Spinal cord (tissue), 10 donors: Measurements from ENCODE around the gene ZCCHC24. TPM values are rescaled to one million over a fixed set of nuclear protein-coding genes. Genes with fewer than 3 reads are reported as not detected.
A peak's percentile ranks its signal among the peaks of the same experiment; 100 is the strongest.

Experiments
- DNase-seq, 6 donors: peaks; one replicate each; pipeline versions ENCODE4 v3.0.0 to v3.0.0-alpha.2; 2013 to 2015; ENCODE audit warnings: low spot score in 6 of 6, low read depth in 4 of 6
- H3K27ac ChIP-seq: one replicate; pipeline ENCODE4 v1.5.1; 2013; ENCODE audit warnings: low read depth, low read length, control low read depth
- H3K27me3 ChIP-seq: one replicate; pipeline ENCODE4 v1.6.1; 2013; ENCODE audit warnings: low read length; ENCODE audit not compliant: control insufficient read depth, insufficient read depth
- H3K36me3 ChIP-seq: one replicate; pipeline ENCODE4 v1.6.1; 2013; ENCODE audit warnings: low read length; ENCODE audit not compliant: control insufficient read depth, insufficient read depth
- H3K4me1 ChIP-seq: one replicate; pipeline ENCODE4 v1.6.1; 2013; ENCODE audit warnings: low read length; ENCODE audit not compliant: control insufficient read depth, insufficient read depth
- H3K4me3 ChIP-seq: one replicate; pipeline ENCODE4 v1.5.1; 2013; ENCODE audit warnings: low read depth, low read length, control low read depth
- H3K9me3 ChIP-seq: one replicate; pipeline ENCODE4 v1.6.1; 2013; ENCODE audit warnings: low read length; ENCODE audit not compliant: control insufficient read depth, insufficient read depth
- WGBS: methylation state at CpG from one replicate; pipeline ENCODE4 v1.1.5; 2013; ENCODE audit warnings: missing lambda C conversion rate; ENCODE audit not compliant: insufficient coverage; 5-methylcytosine and 5-hydroxymethylcytosine counted together
- polyA plus RNA-seq, 2 donors: library from polyadenylated mRNA; unstranded; fragments of 120-200 nt; gene quantifications; one replicate each; pipeline ENCODE4 v1.2.1, GENCODE V29; 2013; ENCODE audit not compliant: insufficient read length in 2 of 2
- total RNA-seq, 2 donors: library from RNA; depleted of rRNA in 1 of 2; stranded (reverse); fragments of 120-200 nt in 1 of 2; fragments of >200 nt in 1 of 2; gene quantifications; one replicate each; pipeline versions ENCODE4 v1.2.3 to v1.2.4, GENCODE V29; 2013 to 2014
- donor health status: healthy.

ZCCHC24 gene
- total and polyA plus RNA-seq, 4 donors, result 22.9 to 75.2 (median 56.3) TPM

DNA sequence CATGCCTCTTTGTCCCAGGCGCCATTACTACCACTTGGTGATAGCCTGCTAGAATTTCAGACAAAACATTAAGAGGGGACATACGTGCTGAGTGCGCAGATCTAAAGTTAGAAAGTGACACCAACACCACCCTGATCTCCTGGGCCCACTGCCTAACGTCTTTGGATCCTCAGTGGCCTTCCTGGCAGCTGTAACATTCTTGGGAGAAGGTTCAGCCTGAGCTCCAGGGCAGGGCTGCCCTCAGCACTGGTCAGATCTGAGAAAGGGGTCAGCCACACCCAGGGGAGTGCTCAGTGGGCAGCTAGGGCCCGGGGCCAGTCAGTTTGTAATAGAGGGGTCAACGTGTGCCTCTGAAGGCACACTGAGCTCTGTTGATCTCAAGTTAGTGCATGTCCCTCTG is 48.4 kb downstream of the ZCCHC24 start:
- no peak for DNase-seq
- Histone ChIP-seq H3K27me3 (no peaks in the 10 kb centered on the region), H3K9me3 (no peaks in the 10 kb centered on the region), H3K36me3 (peaks cover 23% of the 10 kb centered on the region), H3K27ac (peak overlapping the region; percentile 73), H3K4me1 (peaks cover 15% of the 10 kb centered on the region), H3K4me3 (no peak overlapping the region)
- 61% methylated on average over 4 of the region's 6 CpGs for WGBS

DNA sequence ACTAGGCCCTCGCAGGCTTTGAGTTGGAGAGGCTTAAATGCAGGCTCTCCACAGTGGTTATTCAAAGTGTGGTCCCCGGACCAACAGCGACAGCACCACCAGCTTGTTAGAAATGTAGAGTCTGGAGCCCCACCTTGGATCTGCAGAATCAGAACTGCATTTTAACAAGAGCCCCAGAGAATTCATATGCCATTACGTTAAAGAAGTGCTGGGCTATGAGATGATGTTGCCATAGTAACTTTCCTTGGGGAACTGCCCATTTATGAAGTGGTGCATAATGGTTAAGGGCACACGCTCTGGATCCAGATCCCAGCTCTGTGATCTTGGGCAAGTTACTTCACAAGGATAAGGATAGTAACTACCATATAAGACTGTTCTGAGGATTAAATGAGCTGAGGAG is 48.9 kb downstream of the ZCCHC24 start:
- Histone ChIP-seq H3K27ac (peak overlapping the region; percentile 36), H3K4me1 (peaks cover 20% of the 10 kb centered on the region), H3K36me3 (peaks cover 28% of the 10 kb centered on the region), H3K27me3 (no peaks in the 10 kb centered on the region), H3K9me3 (no peaks in the 10 kb centered on the region), H3K4me3 (no peak overlapping the region)
- DNase-seq, result peak in 3 of 6 donors; percentile 53 to 91 (median 66)
- no CpG with 5 or more reads among the region's 5 CpGs for WGBS

DNA sequence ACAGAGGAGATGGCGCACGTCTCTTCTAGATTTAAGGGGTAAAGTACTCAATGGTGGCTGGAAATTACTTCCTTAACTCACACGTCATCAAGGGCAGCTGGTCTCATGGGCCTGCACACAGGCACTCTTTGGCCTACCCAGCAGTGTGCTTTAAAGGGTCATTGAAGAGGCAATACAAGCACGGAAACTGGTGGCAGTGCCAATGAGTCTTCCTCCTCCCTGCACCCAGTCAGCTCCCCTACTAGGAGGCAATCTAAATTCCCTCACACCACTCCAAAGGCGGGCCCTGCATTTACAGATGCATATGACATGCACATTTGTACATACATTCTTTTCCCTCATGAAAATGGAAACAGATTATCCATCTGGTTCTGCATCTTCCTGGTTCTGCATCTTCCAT is 50.8 kb downstream of the ZCCHC24 start:
- peaks cover 33% of the 10 kb centered on the region for H3K4me1 ChIP-seq
- 73% methylated on average over 5 of the region's 5 CpGs for WGBS
- no peak for DNase-seq
- peaks cover 43% of the 10 kb centered on the region for H3K36me3 ChIP-seq
- H3K27ac ChIP-seq, result no peak overlapping the region
- no peak overlapping the region for H3K4me3 ChIP-seq
- no peaks in the 10 kb centered on the region for H3K9me3 ChIP-seq
- no peaks in the 10 kb centered on the region for H3K27me3 ChIP-seq

DNA sequence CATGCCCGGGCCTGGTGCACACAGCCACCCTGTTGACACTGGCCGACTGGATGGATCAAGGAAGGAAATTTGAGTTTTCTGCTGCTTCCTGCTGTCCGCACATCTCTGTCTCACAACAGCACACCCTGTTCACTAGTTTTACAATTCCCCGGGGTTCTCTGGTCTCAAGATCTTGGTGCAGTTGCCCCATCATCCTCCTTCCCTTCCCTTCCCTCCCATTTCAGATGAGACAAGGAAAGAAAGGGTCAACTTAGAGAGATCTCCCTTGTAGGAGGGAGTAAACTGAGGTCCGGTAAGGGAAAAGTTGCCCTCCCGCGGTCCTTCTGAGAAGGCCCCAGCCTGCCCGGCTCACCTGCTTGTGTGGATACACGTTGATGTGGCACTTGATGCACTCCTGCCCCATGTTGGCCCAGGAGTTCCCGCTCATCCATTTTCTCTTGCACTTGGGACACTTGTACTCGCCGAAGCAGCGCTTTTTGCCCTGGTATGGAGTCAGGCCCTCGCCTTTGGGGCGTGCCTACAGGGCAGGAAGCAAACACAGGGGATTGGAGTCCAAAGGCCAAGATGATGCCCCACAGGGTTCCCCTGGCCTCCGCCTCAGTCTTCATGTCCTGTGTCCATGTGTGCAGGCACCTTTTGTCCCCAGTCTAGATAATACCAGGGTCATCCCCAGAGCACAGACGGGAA is 51.4 kb downstream of the ZCCHC24 start:
- DNase-seq, result no peak
- H3K36me3 ChIP-seq, result peaks cover 44% of the 10 kb centered on the region
- peaks cover 34% of the 10 kb centered on the region for H3K4me1 ChIP-seq
- no peak overlapping the region for H3K27ac ChIP-seq
- no peaks in the 10 kb centered on the region for H3K27me3 ChIP-seq
- H3K4me3 ChIP-seq, result no peak overlapping the region
- H3K9me3 ChIP-seq, result no peaks in the 10 kb centered on the region
- 95% methylated on average over 14 of the region's 17 CpGs for WGBS

DNA sequence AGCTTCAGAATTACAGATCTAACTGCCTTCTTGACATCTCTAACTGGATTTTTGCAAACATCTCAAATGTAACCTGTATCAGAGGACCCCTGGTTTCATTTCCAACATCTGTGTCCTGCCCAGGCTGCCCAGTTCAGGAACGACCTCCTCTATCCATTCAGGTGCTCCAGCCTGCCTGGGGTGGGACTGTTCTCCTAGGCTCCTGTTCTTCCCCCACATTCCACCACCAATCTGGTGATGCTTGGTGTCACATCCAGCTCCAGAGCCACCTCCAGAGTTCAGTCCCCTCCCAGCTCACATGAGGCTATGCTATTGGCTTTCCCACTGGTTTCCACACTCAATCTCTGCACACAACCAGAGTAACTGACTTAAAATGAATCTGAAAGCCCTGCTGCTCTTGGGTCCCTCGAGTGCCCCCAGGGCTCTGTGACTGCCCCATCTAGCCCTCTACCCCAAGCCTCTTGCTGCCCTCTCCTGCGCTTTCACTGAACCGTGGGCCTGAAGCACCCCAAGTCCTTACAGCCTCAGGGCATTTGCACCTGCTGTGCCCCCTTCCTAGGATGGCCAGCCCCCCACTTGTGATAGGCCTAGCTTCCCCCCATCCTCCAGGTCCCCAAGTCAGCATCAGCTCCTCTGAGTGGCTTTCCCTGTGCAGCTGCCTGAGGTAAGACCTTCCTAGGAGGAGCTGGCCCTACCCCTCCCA is 52.1 kb downstream of the ZCCHC24 start:
- Histone ChIP-seq H3K36me3 (peaks cover 51% of the 10 kb centered on the region), H3K27me3 (no peaks in the 10 kb centered on the region)

DNA sequence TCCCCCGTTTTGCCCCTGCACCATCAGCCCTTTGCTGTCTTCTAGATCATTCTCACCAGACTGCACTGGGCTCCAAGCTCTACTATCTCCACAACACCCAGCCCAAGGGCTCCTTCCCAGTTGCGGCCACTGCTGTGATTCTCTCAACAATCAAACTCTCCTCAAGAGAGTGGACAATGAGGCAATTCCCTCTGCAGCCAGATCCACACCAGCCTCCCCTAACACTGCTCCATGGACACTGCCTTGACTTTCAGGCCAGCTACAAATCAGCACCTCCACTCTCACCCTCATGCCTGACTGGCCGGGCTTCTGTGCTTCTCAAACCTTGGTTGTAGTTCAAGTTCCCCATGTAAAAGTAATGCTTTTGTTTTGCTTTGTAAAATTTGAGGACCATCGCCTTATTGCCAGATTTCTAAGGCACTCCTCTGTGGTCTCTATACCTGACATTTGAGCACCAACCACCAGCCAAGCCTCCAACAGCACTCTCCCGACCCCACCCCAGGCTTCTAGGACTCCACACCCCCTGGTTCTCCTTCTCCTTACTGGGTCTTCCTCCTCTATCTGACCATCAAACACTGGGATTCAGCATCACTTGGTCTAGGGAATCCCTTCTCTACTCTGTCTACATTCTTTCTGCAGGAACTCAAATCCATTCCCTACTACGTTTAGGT is 52.8 kb downstream of the ZCCHC24 start:
- 72% methylated on average over 4 of the region's 6 CpGs for WGBS
- Histone ChIP-seq H3K27ac (no peak overlapping the region), H3K27me3 (no peaks in the 10 kb centered on the region), H3K9me3 (no peaks in the 10 kb centered on the region), H3K4me1 (peaks cover 45% of the 10 kb centered on the region), H3K4me3 (no peak overlapping the region), H3K36me3 (peaks cover 52% of the 10 kb centered on the region)
- DNase-seq, result no peak

More for the DNA sequence above, 52.1 kb downstream of the ZCCHC24 start:
- 93% methylated on average over 4 of the region's 4 CpGs for WGBS
- H3K27ac ChIP-seq, result no peak overlapping the region
- no peaks in the 10 kb centered on the region for H3K9me3 ChIP-seq
- H3K4me1 ChIP-seq, result peaks cover 41% of the 10 kb centered on the region
- no peak for DNase-seq
- no peak overlapping the region for H3K4me3 ChIP-seq

DNA sequence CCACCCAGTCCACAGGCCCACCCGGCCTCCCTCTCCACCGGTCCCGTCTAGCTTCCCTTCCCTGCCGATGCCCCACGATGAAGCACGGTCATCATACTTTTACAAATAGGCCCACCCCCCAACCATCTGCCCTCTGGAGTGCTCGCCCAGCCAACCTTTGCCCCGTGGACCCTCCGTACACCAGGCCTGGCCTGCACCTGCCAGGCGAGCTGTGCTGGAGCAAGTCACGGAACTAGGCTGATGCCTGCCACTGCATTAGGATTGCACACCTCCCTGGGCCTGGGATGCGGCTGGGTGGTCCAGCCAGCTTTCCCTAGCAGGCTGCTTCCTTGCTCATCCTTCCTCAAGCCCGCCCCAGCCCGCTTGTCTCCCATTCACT is 53.4 kb downstream of the ZCCHC24 start:
- DNase-seq, result no peak
- Histone ChIP-seq H3K4me1 (peaks cover 51% of the 10 kb centered on the region), H3K4me3 (no peak overlapping the region), H3K36me3 (peaks cover 59% of the 10 kb centered on the region), H3K9me3 (no peaks in the 10 kb centered on the region), H3K27me3 (no peaks in the 10 kb centered on the region), H3K27ac (no peak overlapping the region)
- 80% methylated on average over 14 of the region's 14 CpGs for WGBS

DNA sequence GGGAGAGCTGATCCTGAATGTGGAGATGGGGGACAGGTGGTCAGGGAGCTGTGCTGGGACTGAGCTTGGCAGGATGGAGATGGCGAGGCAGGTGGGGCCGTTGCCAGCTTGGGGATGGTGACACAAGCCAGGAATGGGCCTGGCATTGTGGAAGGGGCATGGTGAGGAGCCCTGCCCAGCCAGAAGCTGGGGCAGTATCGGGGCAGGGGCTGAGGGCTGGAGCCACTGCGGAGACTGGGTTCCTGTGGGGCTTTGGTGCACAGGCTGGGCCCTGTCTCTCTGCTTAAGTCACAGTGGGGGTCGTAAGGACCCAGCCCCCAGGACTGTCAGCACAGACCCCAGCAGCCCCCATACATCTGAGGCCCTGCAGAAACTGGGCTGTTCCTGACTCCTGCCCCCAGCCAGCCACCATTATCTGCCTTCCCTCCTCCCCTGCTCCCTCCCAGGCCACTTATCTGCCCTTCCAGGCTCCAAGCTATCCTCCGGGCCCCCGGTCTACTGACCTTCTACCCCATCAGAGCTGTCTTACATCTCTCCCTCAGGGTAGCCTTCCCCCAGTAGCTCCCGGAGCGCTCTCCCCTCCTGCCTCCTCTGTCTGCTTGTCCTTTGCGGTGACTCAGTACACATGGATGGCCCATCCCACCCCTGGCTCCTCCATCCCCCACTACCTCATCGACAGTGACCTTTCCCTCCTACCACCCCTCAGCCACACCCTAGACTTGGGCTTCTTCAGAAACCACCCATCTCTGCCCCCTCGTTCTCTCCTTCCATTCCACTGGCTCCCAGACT is 54.0 kb downstream of the ZCCHC24 start:
- Histone ChIP-seq H3K27me3 (no peaks in the 10 kb centered on the region), H3K9me3 (no peaks in the 10 kb centered on the region), H3K4me1 (peaks cover 52% of the 10 kb centered on the region), H3K4me3 (no peak overlapping the region), H3K36me3 (peaks cover 64% of the 10 kb centered on the region), H3K27ac (no peak overlapping the region)
- DNase-seq, result no peak
- 80% methylated on average over 12 of the region's 12 CpGs for WGBS

DNA sequence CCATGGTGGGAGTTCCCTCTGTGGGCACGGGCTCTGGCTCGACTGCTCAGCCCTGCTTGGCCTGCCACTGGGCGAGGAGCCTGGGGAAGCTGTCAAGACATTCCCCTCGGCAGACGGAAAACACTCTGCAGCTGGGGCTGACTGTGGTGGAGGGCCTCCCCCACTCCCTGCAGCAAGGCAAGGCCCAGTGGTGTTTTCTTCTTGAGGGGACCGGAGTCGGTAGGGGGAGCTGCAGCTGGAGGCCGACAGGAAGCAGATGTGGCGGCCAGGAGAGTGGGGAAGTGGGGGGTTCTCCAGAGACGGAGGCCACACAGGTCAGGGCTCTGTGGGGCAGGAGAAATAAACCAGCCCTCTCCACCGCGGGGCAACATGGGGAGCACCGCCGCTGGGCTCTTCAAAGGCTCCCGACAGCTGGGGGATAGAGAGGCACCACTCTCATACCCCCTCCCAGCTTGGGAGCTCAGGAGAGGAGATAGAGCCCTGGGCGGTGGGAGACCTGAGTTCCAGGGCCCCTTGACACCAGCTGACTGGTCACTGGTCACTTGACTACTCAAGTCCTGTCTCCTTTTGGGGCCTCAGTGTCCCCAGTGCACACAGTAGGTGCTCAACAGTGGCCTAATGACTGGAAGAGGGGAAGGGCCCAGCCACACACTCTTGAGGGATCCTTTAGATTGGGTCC is 54.7 kb downstream of the ZCCHC24 start:
- DNase-seq, result no peak
- Histone ChIP-seq H3K27ac (no peak overlapping the region), H3K36me3 (peaks cover 72% of the 10 kb centered on the region), H3K9me3 (no peaks in the 10 kb centered on the region), H3K27me3 (no peaks in the 10 kb centered on the region), H3K4me1 (peaks cover 49% of the 10 kb centered on the region), H3K4me3 (no peak overlapping the region)
- WGBS, result 59% methylated on average over 8 of the region's 16 CpGs
